IPS-18a (cell line): ENCODE data around the gene ZSCAN10.

Experiments used
- H3K27ac ChIP-seq: one replicate; pipeline ENCODE4 v1.5.1; 2013; ENCODE audit warnings: low read length
- H3K27me3 ChIP-seq: one replicate; pipeline ENCODE4 v1.6.1; 2013; ENCODE audit warnings: mild to moderate bottlenecking, low read length; ENCODE audit not compliant: control insufficient read depth, insufficient read depth
- H3K36me3 ChIP-seq: one replicate; pipeline ENCODE4 v1.6.1; 2013; ENCODE audit warnings: low read depth, low read length; ENCODE audit not compliant: control insufficient read depth
- H3K4me1 ChIP-seq: one replicate; pipeline ENCODE4 v1.6.1; 2013; ENCODE audit warnings: low read depth, low read length; ENCODE audit not compliant: control insufficient read depth
- H3K4me3 ChIP-seq: one replicate; pipeline ENCODE4 v1.5.1; 2013; ENCODE audit warnings: low read length
- H3K9ac ChIP-seq: one replicate; pipeline ENCODE4 v1.6.1; 2013; ENCODE audit warnings: mild to moderate bottlenecking, low read length, moderate library complexity
- H3K9me3 ChIP-seq: one replicate; pipeline ENCODE4 v1.6.1; 2013; ENCODE audit warnings: low read depth, low read length; ENCODE audit not compliant: control insufficient read depth

ZSCAN10 gene

DNA sequence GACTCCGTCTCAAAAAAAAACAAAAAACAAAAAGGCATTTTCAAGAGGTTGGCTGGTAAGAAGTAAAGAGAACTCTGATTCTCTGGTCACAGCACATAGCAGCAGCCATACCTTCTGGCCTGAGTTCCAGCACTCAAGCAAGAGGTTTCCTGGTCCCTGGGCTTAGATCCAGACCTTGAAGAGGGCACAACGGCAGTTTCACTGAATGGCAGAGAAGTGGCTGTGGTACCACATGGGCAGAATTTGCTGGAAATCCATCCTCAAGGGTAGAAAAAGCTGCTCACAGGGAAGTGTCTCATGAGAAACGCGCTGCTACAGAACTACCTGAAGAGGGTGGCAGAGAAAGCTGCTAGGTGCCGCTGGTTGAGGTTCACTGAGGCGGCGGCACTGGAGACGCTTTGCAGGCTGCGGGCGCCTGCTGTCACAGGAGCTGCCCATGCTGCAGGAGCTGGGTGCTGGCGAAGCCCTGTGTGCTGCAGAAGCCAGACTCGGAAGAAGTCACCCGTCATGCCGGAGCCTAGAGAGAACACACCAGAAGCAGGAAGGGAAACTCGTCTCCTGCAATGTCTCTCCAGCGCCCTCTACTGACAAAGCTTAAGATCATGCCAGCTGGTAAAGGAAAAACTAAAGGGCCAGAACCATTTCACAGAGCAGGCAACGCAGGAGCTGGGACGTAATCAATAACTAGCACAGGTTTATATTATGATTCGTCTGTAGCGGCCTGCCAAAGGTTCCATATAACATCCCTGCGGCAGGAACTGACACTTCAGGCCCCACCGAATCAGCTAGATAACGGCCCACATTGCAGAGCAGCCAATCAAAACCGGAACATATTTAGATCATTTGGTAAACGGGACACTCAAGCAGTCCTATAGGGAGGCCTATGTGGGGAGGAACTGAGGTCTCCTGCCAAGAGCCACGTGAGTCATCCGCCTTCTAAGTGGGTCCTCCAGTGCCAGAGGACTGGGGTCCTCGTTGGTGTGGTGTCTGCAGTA is 30.3 kb upstream of the ZSCAN10 start:
- H3K9me3 ChIP-seq = no peaks in the 10 kb centered on the region
- no peaks in the 10 kb centered on the region for H3K27me3 ChIP-seq
- H3K9ac ChIP-seq = no peak overlapping the region
- no peak overlapping the region for H3K27ac ChIP-seq
- H3K4me3 ChIP-seq = no peak overlapping the region
- peaks cover 5% of the 10 kb centered on the region for H3K4me1 ChIP-seq
- peaks cover 5% of the 10 kb centered on the region for H3K36me3 ChIP-seq

DNA sequence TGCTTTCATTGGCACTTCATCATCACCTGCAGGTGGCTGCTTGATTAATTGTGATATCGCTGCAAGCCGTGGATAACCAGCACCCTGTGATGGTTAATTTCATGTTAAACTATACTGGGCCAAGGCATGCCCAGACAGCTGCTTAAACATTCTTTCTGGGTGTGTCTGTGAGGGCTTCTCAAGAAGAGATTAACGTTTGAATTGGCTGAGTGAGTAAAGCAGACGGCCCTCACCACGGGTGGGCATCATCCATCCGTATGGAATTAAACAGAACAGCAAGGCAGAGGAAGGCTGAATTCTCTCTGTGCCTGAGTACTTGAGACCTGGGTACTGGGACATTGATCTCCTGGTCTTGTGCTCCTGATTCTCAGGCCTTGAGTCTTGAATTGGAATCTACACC is 28.7 kb upstream of the ZSCAN10 start:
- Histone ChIP-seq H3K4me3 (no peak overlapping the region), H3K4me1 (peaks cover 10% of the 10 kb centered on the region), H3K27me3 (no peaks in the 10 kb centered on the region)

DNA sequence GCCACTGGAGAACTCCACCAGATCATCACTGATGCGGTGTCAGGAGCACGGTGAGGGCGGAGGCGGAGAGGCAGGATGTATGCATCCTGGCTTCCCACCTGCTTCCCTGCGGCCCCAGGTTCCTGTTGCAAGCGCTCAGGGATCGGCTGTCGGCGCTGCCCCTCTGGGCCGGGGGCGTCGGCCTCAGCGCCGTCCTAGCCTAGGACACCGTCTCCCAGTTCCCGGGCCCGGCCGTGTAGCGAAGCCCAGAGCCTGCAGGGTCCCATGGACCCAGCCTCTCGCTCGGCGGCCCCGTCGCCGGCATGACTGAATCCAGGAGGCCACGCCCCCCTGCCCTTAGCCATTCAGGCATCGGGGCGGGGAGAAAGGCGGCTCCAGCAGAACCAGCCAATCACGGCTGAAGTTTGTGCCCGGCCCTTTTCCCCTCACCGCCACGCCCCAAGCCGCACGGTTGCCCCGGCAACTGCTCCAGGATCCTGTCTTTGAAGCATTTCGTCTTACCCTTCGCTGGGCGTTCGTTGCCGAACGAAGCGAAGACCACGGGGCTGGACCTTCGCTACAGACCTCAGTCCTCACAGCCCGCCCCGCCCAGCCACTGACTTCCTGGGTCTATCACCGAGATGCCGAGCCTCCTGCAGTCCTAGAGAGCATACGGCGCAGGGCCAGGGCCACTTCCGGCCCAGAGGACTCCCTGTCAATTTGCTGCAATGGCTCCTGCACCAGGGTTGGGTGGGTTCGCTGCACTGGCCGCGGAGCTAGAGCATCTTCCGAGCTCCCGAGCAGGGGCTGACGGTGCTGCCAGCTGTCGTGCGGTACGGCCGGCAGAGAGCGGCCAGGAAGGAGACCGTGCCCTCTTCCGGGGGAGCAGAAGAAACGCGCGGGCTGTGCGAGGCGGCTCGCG is 25.1 kb upstream of the ZSCAN10 start:
- no peak overlapping the region for H3K27ac ChIP-seq
- H3K36me3 ChIP-seq = peaks cover 16% of the 10 kb centered on the region
- H3K9ac ChIP-seq = peak overlapping the region; percentile 36
- no peaks in the 10 kb centered on the region for H3K27me3 ChIP-seq
- H3K4me1 ChIP-seq = peaks cover 10% of the 10 kb centered on the region
- H3K9me3 ChIP-seq = no peaks in the 10 kb centered on the region
- peak overlapping the region; percentile 64 for H3K4me3 ChIP-seq

More for the DNA sequence above, 28.7 kb upstream of the ZSCAN10 start:
- H3K9me3 ChIP-seq = no peaks in the 10 kb centered on the region
- H3K27ac ChIP-seq = no peak overlapping the region
- H3K9ac ChIP-seq = no peak overlapping the region
- peaks cover 5% of the 10 kb centered on the region for H3K36me3 ChIP-seq

DNA sequence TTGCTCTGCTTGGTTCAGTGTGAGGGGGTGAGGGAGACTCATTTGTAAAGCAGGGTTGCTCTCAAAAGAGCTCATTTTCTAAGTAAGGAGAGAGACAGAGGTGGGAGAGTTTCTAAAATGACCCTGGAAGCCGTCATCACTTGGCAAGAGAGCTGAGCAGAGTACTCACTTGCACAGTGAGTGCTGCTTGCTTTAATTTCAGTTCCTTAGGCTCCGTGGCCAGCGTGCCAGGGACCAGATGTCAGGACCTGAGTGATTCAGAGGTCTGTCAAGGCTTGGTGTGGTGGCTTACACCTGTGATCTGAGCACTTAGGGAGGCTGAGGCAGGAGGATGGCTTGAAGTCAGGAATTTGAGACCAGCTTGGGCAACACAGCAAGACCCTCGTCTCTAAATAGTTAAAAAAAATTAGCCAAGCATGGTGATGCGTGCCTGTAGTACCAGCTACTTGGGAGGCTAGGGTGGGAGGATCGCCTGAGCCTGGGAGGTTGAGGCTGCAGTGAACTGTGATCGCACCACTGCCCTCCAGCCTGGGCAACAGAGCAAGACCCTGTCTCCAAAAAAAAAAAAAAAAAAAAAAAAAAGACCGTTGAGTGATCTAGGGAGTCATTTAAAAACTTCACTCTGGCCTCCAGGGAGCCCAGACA is 24.0 kb upstream of the ZSCAN10 start:
- Histone ChIP-seq H3K9me3 (no peaks in the 10 kb centered on the region), H3K4me1 (peaks cover 10% of the 10 kb centered on the region), H3K36me3 (peaks cover 20% of the 10 kb centered on the region), H3K9ac (no peak overlapping the region), H3K27ac (no peak overlapping the region), H3K4me3 (peak overlapping the region; percentile 64), H3K27me3 (no peaks in the 10 kb centered on the region)

DNA sequence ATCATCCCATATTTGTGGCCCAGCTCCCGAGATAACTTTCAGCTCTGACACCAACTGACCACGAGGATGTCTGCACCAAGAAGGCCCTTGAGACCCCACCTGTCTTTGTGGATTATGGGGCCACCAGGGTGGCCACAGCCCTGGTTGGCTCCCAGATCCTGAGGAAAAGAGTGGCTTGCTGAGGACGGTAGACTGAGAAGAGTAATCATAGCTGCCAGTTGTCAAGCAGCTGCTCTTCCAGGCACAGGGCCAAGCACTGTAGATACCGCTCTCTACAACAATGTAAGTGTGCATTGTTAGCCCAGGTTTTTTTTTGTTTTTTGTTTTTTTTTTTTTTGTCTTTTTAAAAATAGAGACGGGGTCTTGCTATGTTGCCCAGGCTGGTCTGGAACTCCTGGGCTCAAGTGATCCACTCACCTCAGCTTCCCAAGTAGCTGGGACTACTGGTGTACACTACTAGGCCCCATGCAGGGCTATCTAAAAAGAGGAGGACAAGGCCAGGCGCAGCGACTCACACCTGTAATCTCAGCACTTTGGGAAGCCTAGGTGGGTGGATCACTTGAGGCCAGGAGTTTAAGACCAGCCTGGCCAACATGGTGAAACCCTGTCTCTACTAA is 22.9 kb upstream of the ZSCAN10 start:
- Histone ChIP-seq H3K4me1 (peaks cover 5% of the 10 kb centered on the region), H3K36me3 (peaks cover 17% of the 10 kb centered on the region), H3K9ac (no peak overlapping the region), H3K27ac (no peak overlapping the region), H3K4me3 (no peak overlapping the region), H3K9me3 (no peaks in the 10 kb centered on the region), H3K27me3 (no peaks in the 10 kb centered on the region)

DNA sequence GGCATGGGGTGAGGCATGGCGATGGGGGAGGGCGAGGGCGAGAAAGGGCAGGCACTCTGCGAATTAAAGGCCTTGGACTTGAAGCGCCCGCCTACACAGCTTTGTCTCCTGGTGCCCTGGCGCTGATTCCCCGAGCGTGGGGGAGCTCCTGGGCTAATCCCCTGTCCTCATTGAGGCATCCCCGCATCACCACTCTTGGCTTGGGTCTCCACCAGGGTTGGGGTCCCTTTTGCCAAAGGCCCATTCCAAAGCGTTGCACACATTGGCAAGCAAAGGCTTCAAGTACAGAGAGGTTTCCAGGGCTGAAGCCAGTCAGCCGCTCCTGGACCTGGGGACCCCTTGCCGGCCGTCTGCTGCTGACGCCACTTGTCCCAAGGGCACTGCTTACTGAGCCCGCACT is 21.3 kb upstream of the ZSCAN10 start:
- no peak overlapping the region for H3K27ac ChIP-seq
- no peaks in the 10 kb centered on the region for H3K9me3 ChIP-seq
- no peaks in the 10 kb centered on the region for H3K27me3 ChIP-seq

DNA sequence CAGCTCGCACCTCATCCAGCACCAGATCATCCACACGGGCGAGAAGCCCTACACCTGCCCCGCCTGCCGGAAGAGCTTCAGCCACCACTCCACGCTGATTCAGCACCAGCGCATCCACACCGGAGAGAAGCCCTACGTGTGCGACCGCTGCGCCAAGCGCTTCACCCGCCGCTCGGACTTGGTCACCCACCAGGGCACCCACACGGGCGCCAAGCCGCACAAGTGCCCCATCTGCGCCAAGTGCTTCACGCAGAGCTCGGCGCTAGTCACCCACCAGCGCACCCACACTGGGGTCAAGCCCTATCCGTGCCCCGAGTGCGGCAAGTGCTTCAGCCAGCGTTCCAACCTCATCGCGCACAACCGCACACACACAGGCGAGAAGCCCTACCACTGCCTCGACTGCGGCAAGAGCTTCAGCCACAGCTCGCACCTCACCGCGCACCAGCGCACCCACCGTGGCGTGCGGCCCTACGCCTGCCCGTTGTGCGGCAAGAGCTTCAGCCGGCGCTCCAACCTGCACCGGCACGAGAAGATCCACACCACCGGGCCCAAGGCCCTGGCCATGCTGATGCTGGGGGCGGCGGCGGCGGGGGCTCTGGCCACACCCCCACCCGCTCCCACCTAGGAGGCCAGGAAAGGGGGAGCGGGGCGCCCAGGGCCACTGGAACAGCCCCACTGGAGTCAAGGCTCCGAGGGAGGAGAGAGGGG is 20.8 kb upstream of the ZSCAN10 start:
- Histone ChIP-seq H3K27ac (no peak overlapping the region), H3K9ac (no peak overlapping the region), H3K9me3 (no peaks in the 10 kb centered on the region), H3K36me3 (peaks cover 24% of the 10 kb centered on the region), H3K27me3 (no peaks in the 10 kb centered on the region), H3K4me3 (no peak overlapping the region), H3K4me1 (peaks cover 5% of the 10 kb centered on the region)

More for the DNA sequence above, 21.3 kb upstream of the ZSCAN10 start:
- no peak overlapping the region for H3K4me3 ChIP-seq
- peaks cover 5% of the 10 kb centered on the region for H3K4me1 ChIP-seq
- peaks cover 24% of the 10 kb centered on the region for H3K36me3 ChIP-seq
- H3K9ac ChIP-seq = no peak overlapping the region

DNA sequence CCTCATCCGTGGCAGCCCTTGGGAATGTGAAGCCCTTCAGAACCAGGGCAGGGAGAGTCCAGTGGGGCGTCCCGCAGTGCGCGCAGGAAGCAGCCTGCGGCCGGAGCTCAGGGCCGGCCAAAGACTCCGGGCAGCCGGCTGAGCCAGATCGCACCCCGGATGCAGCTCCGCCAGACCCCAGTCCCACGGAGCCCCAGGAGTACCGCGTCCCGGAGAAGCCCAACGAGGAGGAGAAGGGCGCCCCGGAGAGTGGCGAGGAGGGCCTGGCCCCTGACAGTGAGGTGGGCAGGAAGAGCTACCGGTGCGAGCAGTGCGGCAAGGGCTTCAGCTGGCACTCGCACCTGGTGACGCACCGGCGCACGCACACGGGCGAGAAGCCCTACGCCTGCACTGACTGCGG is 20.2 kb upstream of the ZSCAN10 start:
- peaks cover 24% of the 10 kb centered on the region for H3K36me3 ChIP-seq
- peaks cover 5% of the 10 kb centered on the region for H3K4me1 ChIP-seq
- H3K27ac ChIP-seq = no peak overlapping the region
- H3K27me3 ChIP-seq = no peaks in the 10 kb centered on the region
- no peaks in the 10 kb centered on the region for H3K9me3 ChIP-seq
- no peak overlapping the region for H3K4me3 ChIP-seq
- no peak overlapping the region for H3K9ac ChIP-seq

DNA sequence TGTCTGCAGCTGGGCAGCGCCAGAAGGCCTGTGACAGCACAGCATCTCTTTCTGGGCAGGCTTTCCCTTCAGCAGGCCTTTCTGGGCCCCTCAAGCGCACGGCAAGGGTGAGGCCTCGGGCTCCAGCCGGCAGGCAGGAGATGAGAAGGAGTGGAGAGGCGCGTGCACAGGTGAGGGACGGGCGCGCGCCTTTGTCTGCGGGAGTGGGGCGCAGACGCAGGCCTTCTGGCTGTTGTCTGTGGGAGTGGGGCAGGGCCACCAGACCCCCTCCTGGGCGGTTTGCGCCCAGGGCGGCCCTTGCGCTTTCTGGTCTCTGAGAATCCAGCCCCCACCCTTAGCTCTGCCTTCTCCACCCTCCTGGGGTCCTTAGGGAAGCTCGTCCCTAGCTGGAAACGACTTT is 19.8 kb upstream of the ZSCAN10 start:
- Histone ChIP-seq H3K4me3 (no peak overlapping the region), H3K9me3 (no peaks in the 10 kb centered on the region), H3K27me3 (no peaks in the 10 kb centered on the region), H3K4me1 (peaks cover 5% of the 10 kb centered on the region), H3K9ac (no peak overlapping the region), H3K27ac (no peak overlapping the region), H3K36me3 (peaks cover 24% of the 10 kb centered on the region)

DNA sequence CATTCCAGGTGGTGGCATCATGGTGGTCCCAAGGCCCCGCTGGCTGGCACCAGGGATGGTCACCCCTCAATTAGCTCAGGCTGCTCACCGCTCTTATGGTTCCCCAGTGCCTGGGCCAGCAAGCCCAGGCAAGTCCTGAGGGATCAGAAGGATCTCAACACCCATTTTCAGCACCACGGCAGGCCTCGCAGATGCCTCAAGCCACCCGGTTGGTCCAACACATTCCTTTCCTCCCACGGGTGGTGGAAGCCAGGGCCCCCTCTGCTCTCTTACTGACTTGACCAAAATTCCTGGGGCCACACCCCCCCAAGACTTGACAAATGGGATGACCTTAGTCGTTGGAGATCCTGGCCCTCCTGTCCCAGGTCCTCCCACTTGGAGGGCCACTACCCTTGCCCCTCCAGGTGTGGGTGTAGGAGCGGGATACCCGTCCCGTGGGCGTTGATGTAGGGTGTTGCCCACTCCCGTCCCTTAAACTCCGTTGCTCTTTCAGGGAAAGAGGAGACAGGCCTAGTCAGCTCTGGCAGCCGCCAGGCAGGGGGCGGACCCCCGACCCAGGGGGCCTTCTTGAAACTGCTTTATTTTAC is 19.2 kb upstream of the ZSCAN10 start:
- Histone ChIP-seq H3K27ac (no peak overlapping the region), H3K4me3 (no peak overlapping the region), H3K36me3 (peaks cover 24% of the 10 kb centered on the region), H3K9me3 (no peaks in the 10 kb centered on the region), H3K27me3 (no peaks in the 10 kb centered on the region), H3K4me1 (no peaks in the 10 kb centered on the region), H3K9ac (no peak overlapping the region)
